ENCODE results near the gene GPN2. TPM values are rescaled to one million over a fixed set of nuclear protein-coding genes. Genes with fewer than 3 reads are reported as not detected.

The GPN2 gene
- total RNA-seq, 1 experiment from 2014 or later: 13.0 TPM

- H3K36me3 ChIP-seq: no peaks in the 10 kb centered on the region
- no peaks in the 10 kb centered on the region for H3K9me3 ChIP-seq
- no peaks in the 10 kb centered on the region for H3K27me3 ChIP-seq
- peak; percentile 99 for DNase-seq
- H3K4me3 ChIP-seq: peak overlapping the region; percentile 57
Observed at GRCh38 chr1:26864610-26865480, 25.2 kb downstream of the GPN2 start.

- H3K4me3 ChIP-seq: no peak overlapping the region
- no peak for DNase-seq
- no peaks in the 10 kb centered on the region for H3K9me3 ChIP-seq
- no peaks in the 10 kb centered on the region for H3K36me3 ChIP-seq
- H3K27me3 ChIP-seq: no peaks in the 10 kb centered on the region
Observed at GRCh38 chr1:26863685-26864077, 26.4 kb downstream of the GPN2 start.

GRCh38 chr1:26862781-26863684, 27.1 kb downstream of the GPN2 start, which contains the start of gene SFN:
Gene SFN (plus strand): TSS chr1:26863149. CDS start chr1:26863213, 64 bp downstream.
- Histone ChIP-seq H3K27me3 (no peaks in the 10 kb centered on the region), H3K4me3 (no peak within 1 kb of the TSS), H3K9me3 (no peaks in the 10 kb centered on the region), H3K36me3 (no peaks in the 10 kb centered on the region)
- DNase-seq: no peak

- no peaks in the 10 kb centered on the region for H3K27me3 ChIP-seq
- no peak overlapping the region for H3K4me3 ChIP-seq
- no peaks in the 10 kb centered on the region for H3K9me3 ChIP-seq
- no peaks in the 10 kb centered on the region for H3K36me3 ChIP-seq
- no peak for DNase-seq
Observed at GRCh38 chr1:26861889-26862378, 28.1 kb downstream of the GPN2 start.

- Histone ChIP-seq H3K36me3 (no peaks in the 10 kb centered on the region), H3K27me3 (no peaks in the 10 kb centered on the region), H3K4me3 (no peak overlapping the region), H3K9me3 (no peaks in the 10 kb centered on the region)
- DNase-seq: no peak
Observed at GRCh38 chr1:26861286-26861701, 28.8 kb downstream of the GPN2 start.

GRCh38 chr1:26858891-26859640, 31.0 kb downstream of the GPN2 start:
- DNase-seq: no peak
- Histone ChIP-seq H3K4me3 (no peak overlapping the region), H3K27me3 (no peaks in the 10 kb centered on the region)

GRCh38 chr1:26858160-26858559, 31.9 kb downstream of the GPN2 start:
- no peak for DNase-seq
- H3K36me3 ChIP-seq: peaks cover 9% of the 10 kb centered on the region

More at GRCh38 chr1:26858891-26859640, 31.0 kb downstream of the GPN2 start:
- Histone ChIP-seq H3K9me3 (no peaks in the 10 kb centered on the region), H3K36me3 (peaks cover under 1% of the 10 kb centered on the region; the same call in 1 of the 2 replicates)

GRCh38 chr1:26857473-26858060, 32.5 kb downstream of the GPN2 start:
- H3K27me3 ChIP-seq: no peaks in the 10 kb centered on the region
- H3K9me3 ChIP-seq: no peaks in the 10 kb centered on the region
- DNase-seq: no peak
- H3K36me3 ChIP-seq: peaks cover 13% of the 10 kb centered on the region
- H3K4me3 ChIP-seq: no peak overlapping the region

More at GRCh38 chr1:26858160-26858559, 31.9 kb downstream of the GPN2 start:
- H3K4me3 ChIP-seq: no peak overlapping the region
- no peaks in the 10 kb centered on the region for H3K27me3 ChIP-seq
- H3K9me3 ChIP-seq: no peaks in the 10 kb centered on the region

GRCh38 chr1:26856604-26857469, 33.2 kb downstream of the GPN2 start:
- Histone ChIP-seq H3K4me3 (no peak overlapping the region), H3K36me3 (peaks cover 13% of the 10 kb centered on the region), H3K9me3 (no peaks in the 10 kb centered on the region), H3K27me3 (no peaks in the 10 kb centered on the region)
- DNase-seq: no peak

- Histone ChIP-seq H3K4me3 (no peak overlapping the region), H3K27me3 (no peaks in the 10 kb centered on the region), H3K9me3 (no peaks in the 10 kb centered on the region), H3K36me3 (peaks cover 17% of the 10 kb centered on the region)
- no peak for DNase-seq
Observed at GRCh38 chr1:26856181-26856580, 33.9 kb downstream of the GPN2 start.

- no peak for DNase-seq
- Histone ChIP-seq H3K9me3 (no peaks in the 10 kb centered on the region), H3K4me3 (no peak overlapping the region), H3K36me3 (peaks cover 22% of the 10 kb centered on the region), H3K27me3 (no peaks in the 10 kb centered on the region)
Observed at GRCh38 chr1:26855636-26856035, 34.4 kb downstream of the GPN2 start.

GRCh38 chr1:26854906-26855305, 35.2 kb downstream of the GPN2 start:
- no peaks in the 10 kb centered on the region for H3K9me3 ChIP-seq
- DNase-seq: no peak
- H3K27me3 ChIP-seq: no peaks in the 10 kb centered on the region
- H3K36me3 ChIP-seq: peaks cover 30% of the 10 kb centered on the region
- H3K4me3 ChIP-seq: no peak overlapping the region

GRCh38 chr1:26853600-26853999, 36.5 kb downstream of the GPN2 start:
- Histone ChIP-seq H3K9me3 (no peaks in the 10 kb centered on the region), H3K27me3 (no peaks in the 10 kb centered on the region), H3K36me3 (peaks cover 36% of the 10 kb centered on the region), H3K4me3 (no peak overlapping the region)
- no peak for DNase-seq

- Histone ChIP-seq H3K9me3 (no peaks in the 10 kb centered on the region), H3K4me3 (no peak overlapping the region), H3K27me3 (no peaks in the 10 kb centered on the region), H3K36me3 (peaks cover 41% of the 10 kb centered on the region)
- peak; percentile 77 for DNase-seq
Observed at GRCh38 chr1:26853156-26853555, 36.9 kb downstream of the GPN2 start.

GRCh38 chr1:26852701-26853100, 37.4 kb downstream of the GPN2 start:
- H3K27me3 ChIP-seq: no peaks in the 10 kb centered on the region
- H3K4me3 ChIP-seq: no peak overlapping the region
- peaks cover 41% of the 10 kb centered on the region for H3K36me3 ChIP-seq
- no peak for DNase-seq
- no peaks in the 10 kb centered on the region for H3K9me3 ChIP-seq

All from MG63 (cell line).